Liver (tissue), 9 donors: ENCODE results near the gene TNPO2. TPM values are rescaled to one million over a fixed set of nuclear protein-coding genes. Genes with fewer than 3 reads are reported as not detected.

Experiments
- DNase-seq: peaks from one replicate; pipeline ENCODE4 v3.0.0-alpha.2; 2017; ENCODE audit warnings: low spot score
- H3K27ac ChIP-seq, 2 donors: one replicate each; pipeline ENCODE4 v1.7.0; 2013; ENCODE audit warnings: inconsistent platforms in 2 of 2, low read length in 2 of 2, control low read depth in 1 of 2, low read depth in 1 of 2, mild to moderate bottlenecking in 1 of 2
- H3K27me3 ChIP-seq, 4 donors: one replicate each; pipeline versions ENCODE4 v1.6.1 to v1.7.0; 2013; ENCODE audit warnings: low read length in 3 of 4, inconsistent platforms in 1 of 4, mild to moderate bottlenecking in 1 of 4, moderate library complexity in 1 of 4; ENCODE audit not compliant: control insufficient read depth in 4 of 4, insufficient read depth in 4 of 4
- H3K36me3 ChIP-seq, 4 donors: one replicate each; pipeline versions ENCODE4 v1.6.1 to v1.7.0; 2013; ENCODE audit warnings: low read length in 3 of 4, mild to moderate bottlenecking in 3 of 4, low read depth in 1 of 4, moderate library complexity in 1 of 4; ENCODE audit not compliant: control insufficient read depth in 4 of 4, insufficient read depth in 3 of 4
- H3K4me1 ChIP-seq, 4 donors: one replicate each; pipeline versions ENCODE4 v1.6.1 to v1.7.0; 2013; ENCODE audit warnings: low read length in 3 of 4, mild to moderate bottlenecking in 3 of 4, moderate library complexity in 1 of 4; ENCODE audit not compliant: control insufficient read depth in 4 of 4, insufficient read depth in 4 of 4
- H3K4me3 ChIP-seq, 3 donors: one replicate each; pipeline versions ENCODE4 v1.6.1 to v1.7.0; 2013; ENCODE audit warnings: low read length in 3 of 3, control low read depth in 1 of 3, low read depth in 1 of 3, mild to moderate bottlenecking in 1 of 3
- H3K9ac ChIP-seq, 2 donors: one replicate each; pipeline ENCODE4 v1.7.0; 2013; ENCODE audit warnings: low read length in 2 of 2, mild to moderate bottlenecking in 2 of 2, moderate library complexity in 2 of 2, control low read depth in 1 of 2, low read depth in 1 of 2
- H3K9me3 ChIP-seq, 4 donors: one replicate each; pipeline versions ENCODE4 v1.6.1 to v1.7.0; 2013; ENCODE audit warnings: low read length in 3 of 4; ENCODE audit not compliant: control insufficient read depth in 4 of 4
- CTCF ChIP-seq: fragments of 150-350 bp; IDR thresholded peaks from 2 replicates; pipeline ENCODE4 v1.5.1; 2017; ENCODE audit warnings: improper control_type of control experiment, low read depth, low read length; ENCODE audit not compliant: missing input control
- EGR1 ChIP-seq, 2 donors: IDR thresholded peaks; 2 replicates each; pipeline ENCODE4 v1.6.1; 2016 to 2018; ENCODE audit warnings: antibody characterized with exemption in 2 of 2, low read depth in 2 of 2
- FOXA1 ChIP-seq: IDR thresholded peaks from 2 replicates; pipeline ENCODE4 v1.6.1; 2016; ENCODE audit warnings: antibody characterized with exemption
- FOXA2 ChIP-seq: IDR thresholded peaks from 2 replicates; pipeline ENCODE4 v1.6.1; 2016; ENCODE audit warnings: antibody characterized with exemption
- HNF4A ChIP-seq, 2 donors: conservative IDR thresholded peaks; 2 replicates each; pipeline ENCODE4 v1.6.1; 2016; ENCODE audit warnings: antibody characterized with exemption in 2 of 2, mild to moderate bottlenecking in 2 of 2
- JUND ChIP-seq, 2 donors: IDR thresholded peaks; 2 replicates each; pipeline ENCODE4 v1.6.1; 2016; ENCODE audit warnings: antibody characterized with exemption in 2 of 2
- NR2F2 ChIP-seq: IDR thresholded peaks from 2 replicates; pipeline ENCODE4 v1.6.1; 2016; ENCODE audit warnings: antibody characterized with exemption
- RAD21 ChIP-seq, 2 donors: IDR thresholded peaks; 2 replicates each; pipeline ENCODE4 v1.6.1; 2016; ENCODE audit warnings: antibody characterized with exemption in 2 of 2, mild to moderate bottlenecking in 2 of 2
- SP1 ChIP-seq: IDR thresholded peaks from 2 replicates; pipeline ENCODE4 v1.6.1; 2018; ENCODE audit warnings: antibody characterized with exemption, mild to moderate bottlenecking
- WGBS: extraction: QIAGEN DNeasy Blood & Tissue Kit; methylation state at CpG from one replicate; pipeline ENCODE4 v1.1.7; 2013; 5-methylcytosine and 5-hydroxymethylcytosine counted together
- polyA plus RNA-seq, 2 donors: library from polyadenylated mRNA; stranded (reverse) in 1 of 2; unstranded in 1 of 2; fragments of 200-250 nt in 1 of 2; fragments of >200 nt in 1 of 2; fragmentation: Nextera tagmentation in 1 of 2; extraction: Ambion mirVana in 1 of 2; gene quantifications; one replicate each; pipeline versions ENCODE4 v1.2.1 to v1.2.3, GENCODE V29; 2013 to 2015
- total RNA-seq, 2 donors: library from RNA; depleted of rRNA; stranded (reverse); fragments of >200 nt; gene quantifications; one replicate each; pipeline ENCODE4 v1.2.3, GENCODE V29; 2014
- TF ChIP-seq, protein P1 (sequence below): IDR thresholded peaks from 2 replicates; pipeline ENCODE4 v1.6.1; 2016; ENCODE audit warnings: antibody characterized with exemption
- donor health status: healthy.
- donor health status: healthy.
- donor health status: healthy.
- donor health status: healthy.
- donor health status: healthy.

TNPO2 gene
- total and polyA plus RNA-seq, 4 donors: 6.3 to 22.2 (median 15.8) TPM

- TF ChIP-seq CTCF (no peak), HNF4A (conservative IDR thresholded peaks at IDR 0.05) (no peak)
- TF ChIP-seq, protein P1, sequence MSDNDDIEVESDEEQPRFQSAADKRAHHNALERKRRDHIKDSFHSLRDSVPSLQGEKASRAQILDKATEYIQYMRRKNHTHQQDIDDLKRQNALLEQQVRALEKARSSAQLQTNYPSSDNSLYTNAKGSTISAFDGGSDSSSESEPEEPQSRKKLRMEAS: no peak
Measured at GRCh38 chr19:12667731-12668302, 55.9 kb downstream of the TNPO2 start (continued).

DNA sequence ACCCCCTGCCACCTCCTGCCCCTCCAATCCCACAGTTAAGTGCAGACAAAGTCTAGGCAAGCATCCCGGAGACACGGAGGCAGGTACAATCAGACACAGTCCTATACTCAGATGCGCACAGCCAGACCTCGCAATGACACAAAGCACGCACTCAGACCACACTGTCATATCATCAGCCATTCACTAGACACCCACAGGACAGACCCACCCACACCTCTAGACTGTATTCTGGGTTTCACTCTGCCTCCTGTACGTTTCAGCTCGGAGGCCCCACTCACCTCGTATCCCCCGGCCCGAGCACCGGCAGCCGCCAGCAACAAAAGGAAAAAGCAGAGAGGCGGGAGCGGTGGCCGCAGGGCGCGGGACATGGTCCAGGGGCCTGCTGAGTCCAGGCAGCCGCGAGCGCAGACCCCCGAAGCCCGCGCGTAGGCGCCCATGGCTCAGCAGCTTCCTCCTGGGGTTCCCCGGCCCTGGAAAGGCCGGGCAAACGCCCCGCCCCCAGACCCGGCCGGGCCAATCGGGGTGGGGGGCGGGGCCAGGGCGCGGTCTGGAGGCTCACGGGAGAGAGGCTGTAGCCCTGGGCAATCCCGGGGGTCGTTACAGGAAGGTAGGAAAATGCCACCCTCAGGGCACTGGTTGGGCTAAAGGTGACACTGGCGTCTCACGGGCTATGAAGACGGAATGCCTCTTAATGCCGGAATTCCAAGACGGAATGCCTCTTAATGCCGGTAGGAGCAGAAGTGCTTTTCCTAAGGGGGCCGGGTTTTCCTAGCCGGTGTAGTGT lies 57.3 kb downstream of the TNPO2 start, which contains the start of the genes MAN2B1 and WDR83:
Gene MAN2B1, minus strand, starts transcription at position 478 of the 784 bp plus-strand sequence. Its CDS starts 41 bp downstream, at position 437.
Gene WDR83, plus strand, starts transcription at position 543 of the 784 bp plus-strand sequence. CDS start 2,984 bp downstream, outside the sequence.
- Histone ChIP-seq H3K27ac (peak within 1 kb of the TSS; percentile 12 to 29), H3K4me1 (peaks cover 19 to 46% (median 41%) of the 10 kb centered on the region in 4 donors)

GRCh38 chr19:12665671-12666264 lies 58.0 kb downstream of the TNPO2 start:
- peak overlapping the region; percentile 63 to 77 (median 65) for H3K4me3 ChIP-seq
- no peak for TF ChIP-seq RAD21 (IDR thresholded peaks at IDR 0.05)
- no peak for TF ChIP-seq FOXA1
- TF ChIP-seq, protein P1: no peak
- no peak for TF ChIP-seq EGR1 (IDR thresholded peaks at IDR 0.05; ENCODE audit: low read depth in 2 of 2)
- TF ChIP-seq SP1: no peak
- TF ChIP-seq CTCF: no peak
- no peak for TF ChIP-seq JUND (IDR thresholded peaks at IDR 0.05)
- no peak for TF ChIP-seq NR2F2
- DNase-seq: no peak
- H3K4me1 ChIP-seq: peaks cover 18 to 46% (median 39%) of the 10 kb centered on the region in 4 donors
- H3K36me3 ChIP-seq: peaks cover 0 to 19% (median 11%) of the 10 kb centered on the region in 4 donors
- WGBS: 56% methylated on average over 12 of the region's 12 CpGs
- peak overlapping the region in 1 of 2 donors; percentile 29 for H3K27ac ChIP-seq
- no peaks in the 10 kb centered on the region for H3K27me3 ChIP-seq
- H3K9ac ChIP-seq: peak overlapping the region; percentile 20 to 51
- no peaks in the 10 kb centered on the region for H3K9me3 ChIP-seq

More for the DNA sequence above, 57.3 kb downstream of the TNPO2 start, which contains the start of the genes MAN2B1 and WDR83:
- DNase-seq: peak; percentile 88
- H3K36me3 ChIP-seq: peaks cover 0 to 13% (median 5%) of the 10 kb centered on the region in 4 donors
- 2% methylated on average over 46 of the region's 46 CpGs for WGBS
- peak within 1 kb of the TSS; percentile 62 to 76 for H3K9ac ChIP-seq
- TF ChIP-seq FOXA2 (no peak), SP1 (peak; percentile 44)
- no peaks in the 10 kb centered on the region for H3K27me3 ChIP-seq
- H3K9me3 ChIP-seq: no peaks in the 10 kb centered on the region
- peak within 1 kb of the TSS; percentile 65 to 77 (median 65) for H3K4me3 ChIP-seq
